H1 (cell line): Measurements from ENCODE around the gene CSNK2B.

Experiments
- EGR1 ChIP-seq: IDR thresholded peaks from 2 replicates; pipeline ENCODE4 v1.6.1; 2011; ENCODE audit warnings: low read depth, low read length, borderline replicate concordance
- EP300 ChIP-seq, 2 experiments: IDR thresholded peaks; 1 replicate in 1 of 2; 2 replicates in 1 of 2; pipeline ENCODE4 v1.6.1; 2011 to 2012; ENCODE audit warnings: low read depth in 2 of 2, low read length in 2 of 2, mild to moderate bottlenecking in 2 of 2, borderline replicate concordance in 1 of 2, inconsistent platforms in 1 of 2, moderate library complexity in 1 of 2
- EZH2 ChIP-seq: fragments of 200-600 bp; sonication (generic); IDR thresholded peaks from 2 replicates; pipeline ENCODE4 v1.7.1; 2012; ENCODE audit warnings: low read depth, mild to moderate bottlenecking, moderate library complexity, low read length, inconsistent platforms; ENCODE audit not compliant: severe bottlenecking
- JUN ChIP-seq: IDR thresholded peaks from 2 replicates; pipeline ENCODE4 v1.6.1; 2011; ENCODE audit warnings: low read depth, mild to moderate bottlenecking, improper control_type of control experiment, low read length
- POLR2A ChIP-seq, 2 experiments: IDR thresholded peaks; 1 replicate in 1 of 2; 2 replicates in 1 of 2; pipeline ENCODE4 v1.6.1; 2011; ENCODE audit warnings: low read depth in 2 of 2, low read length in 2 of 2, mild to moderate bottlenecking in 2 of 2; ENCODE audit errors: control extremely low read depth in 1 of 2
- POLR2AphosphoS5 ChIP-seq: IDR thresholded peaks from 2 replicates; pipeline ENCODE4 v1.6.1; 2011; ENCODE audit warnings: low read depth, low read length
- SP1 ChIP-seq: IDR thresholded peaks from 2 replicates; pipeline ENCODE4 v1.6.1; 2011; ENCODE audit warnings: low read depth, low read length
- YY1 ChIP-seq: IDR thresholded peaks from 2 replicates; pipeline ENCODE4 v1.6.1; 2011; ENCODE audit warnings: low read depth, mild to moderate bottlenecking, low read length
- TF ChIP-seq, protein P1 (sequence below), 3 experiments: IDR thresholded peaks; 1 replicate in 2 of 3; 2 replicates in 1 of 3; pipeline versions ENCODE4 v1.5.1 to v1.6.1; 2011; ENCODE audit warnings: low read length in 3 of 3, mild to moderate bottlenecking in 3 of 3, inconsistent platforms in 2 of 3, low read depth in 1 of 3, moderate library complexity in 1 of 3; ENCODE audit not compliant: insufficient read depth in 1 of 3; ENCODE audit errors: control extremely low read depth in 1 of 3
- TF ChIP-seq, protein P2 (sequence below): IDR thresholded peaks from 2 replicates; pipeline ENCODE4 v1.6.1; 2011; ENCODE audit warnings: low read length, improper control_type of control experiment

DNA sequence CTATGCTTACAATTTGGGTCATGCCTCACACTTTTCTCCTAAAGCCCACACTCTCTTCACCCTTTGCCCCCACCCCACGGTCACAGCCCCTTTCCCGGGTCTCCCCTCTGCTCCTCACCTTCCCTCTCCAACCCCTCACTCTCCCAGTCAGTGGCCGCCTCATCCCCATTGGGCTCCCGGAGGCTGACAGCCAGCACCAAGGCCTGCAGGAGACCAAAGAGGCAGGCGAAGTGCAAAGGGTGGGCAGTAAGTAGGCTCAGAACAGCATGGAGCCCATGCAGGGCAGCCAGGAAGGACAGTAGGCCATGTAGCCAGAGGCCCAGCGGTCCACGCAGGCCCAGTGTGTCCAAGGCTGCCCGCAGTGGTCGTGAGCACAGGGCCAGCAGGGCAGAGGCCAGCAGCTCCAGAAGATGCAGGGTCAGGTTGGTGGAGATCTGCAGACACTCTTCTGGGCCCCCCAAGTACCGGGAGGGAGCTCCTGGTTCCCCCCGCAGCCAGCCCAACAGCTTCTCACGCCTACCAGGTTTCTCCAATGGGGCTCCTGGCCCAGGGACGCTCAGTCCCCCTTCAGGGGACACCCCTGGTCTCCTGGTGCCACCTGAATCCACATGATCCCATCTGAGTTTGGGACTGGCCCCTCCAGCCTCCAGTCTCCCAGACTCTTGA is 6.8 kb upstream of the CSNK2B start:
- no peak for TF ChIP-seq JUN
- TF ChIP-seq, protein P1, sequence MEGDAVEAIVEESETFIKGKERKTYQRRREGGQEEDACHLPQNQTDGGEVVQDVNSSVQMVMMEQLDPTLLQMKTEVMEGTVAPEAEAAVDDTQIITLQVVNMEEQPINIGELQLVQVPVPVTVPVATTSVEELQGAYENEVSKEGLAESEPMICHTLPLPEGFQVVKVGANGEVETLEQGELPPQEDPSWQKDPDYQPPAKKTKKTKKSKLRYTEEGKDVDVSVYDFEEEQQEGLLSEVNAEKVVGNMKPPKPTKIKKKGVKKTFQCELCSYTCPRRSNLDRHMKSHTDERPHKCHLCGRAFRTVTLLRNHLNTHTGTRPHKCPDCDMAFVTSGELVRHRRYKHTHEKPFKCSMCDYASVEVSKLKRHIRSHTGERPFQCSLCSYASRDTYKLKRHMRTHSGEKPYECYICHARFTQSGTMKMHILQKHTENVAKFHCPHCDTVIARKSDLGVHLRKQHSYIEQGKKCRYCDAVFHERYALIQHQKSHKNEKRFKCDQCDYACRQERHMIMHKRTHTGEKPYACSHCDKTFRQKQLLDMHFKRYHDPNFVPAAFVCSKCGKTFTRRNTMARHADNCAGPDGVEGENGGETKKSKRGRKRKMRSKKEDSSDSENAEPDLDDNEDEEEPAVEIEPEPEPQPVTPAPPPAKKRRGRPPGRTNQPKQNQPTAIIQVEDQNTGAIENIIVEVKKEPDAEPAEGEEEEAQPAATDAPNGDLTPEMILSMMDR (IDR thresholded peaks at IDR 0.05; ENCODE audit: control extremely low read depth in 1 of 3, insufficient read depth in 1 of 3, low read depth in 1 of 3, low read length in 3 of 3), result no peak
- no peak for TF ChIP-seq POLR2A (IDR thresholded peaks at IDR 0.05; ENCODE audit: control extremely low read depth in 1 of 2, low read depth in 2 of 2, low read length in 2 of 2)
- TF ChIP-seq SP1, result no peak
- no peak for TF ChIP-seq EZH2
- TF ChIP-seq, protein P2, sequence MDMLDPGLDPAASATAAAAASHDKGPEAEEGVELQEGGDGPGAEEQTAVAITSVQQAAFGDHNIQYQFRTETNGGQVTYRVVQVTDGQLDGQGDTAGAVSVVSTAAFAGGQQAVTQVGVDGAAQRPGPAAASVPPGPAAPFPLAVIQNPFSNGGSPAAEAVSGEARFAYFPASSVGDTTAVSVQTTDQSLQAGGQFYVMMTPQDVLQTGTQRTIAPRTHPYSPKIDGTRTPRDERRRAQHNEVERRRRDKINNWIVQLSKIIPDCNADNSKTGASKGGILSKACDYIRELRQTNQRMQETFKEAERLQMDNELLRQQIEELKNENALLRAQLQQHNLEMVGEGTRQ, result no peak
- no peak for TF ChIP-seq EP300 (IDR thresholded peaks at IDR 0.05; ENCODE audit: borderline replicate concordance in 1 of 2, low read depth in 2 of 2, low read length in 2 of 2)
- no peak for TF ChIP-seq YY1
- no peak for TF ChIP-seq EGR1
- no peak for TF ChIP-seq POLR2AphosphoS5
